GM10266 (cell line): Measurements from ENCODE around the gene LUZP2.

Source experiments
- DNase-seq: peaks from one replicate; pipeline ENCODE4 v3.0.0; 2012; ENCODE audit errors: extremely low spot score
- TF ChIP-seq, protein P1 (sequence below): IDR thresholded peaks from 2 replicates; pipeline ENCODE4 v1.5.1; 2012; ENCODE audit warnings: mild to moderate bottlenecking, low read depth; ENCODE audit not compliant: control insufficient read depth, insufficient read depth; ENCODE audit errors: missing control alignments

The LUZP2 gene

GRCh38 chr11:24560324-24560723 lies 63.5 kb downstream of the LUZP2 start:
- TF ChIP-seq, protein P1, sequence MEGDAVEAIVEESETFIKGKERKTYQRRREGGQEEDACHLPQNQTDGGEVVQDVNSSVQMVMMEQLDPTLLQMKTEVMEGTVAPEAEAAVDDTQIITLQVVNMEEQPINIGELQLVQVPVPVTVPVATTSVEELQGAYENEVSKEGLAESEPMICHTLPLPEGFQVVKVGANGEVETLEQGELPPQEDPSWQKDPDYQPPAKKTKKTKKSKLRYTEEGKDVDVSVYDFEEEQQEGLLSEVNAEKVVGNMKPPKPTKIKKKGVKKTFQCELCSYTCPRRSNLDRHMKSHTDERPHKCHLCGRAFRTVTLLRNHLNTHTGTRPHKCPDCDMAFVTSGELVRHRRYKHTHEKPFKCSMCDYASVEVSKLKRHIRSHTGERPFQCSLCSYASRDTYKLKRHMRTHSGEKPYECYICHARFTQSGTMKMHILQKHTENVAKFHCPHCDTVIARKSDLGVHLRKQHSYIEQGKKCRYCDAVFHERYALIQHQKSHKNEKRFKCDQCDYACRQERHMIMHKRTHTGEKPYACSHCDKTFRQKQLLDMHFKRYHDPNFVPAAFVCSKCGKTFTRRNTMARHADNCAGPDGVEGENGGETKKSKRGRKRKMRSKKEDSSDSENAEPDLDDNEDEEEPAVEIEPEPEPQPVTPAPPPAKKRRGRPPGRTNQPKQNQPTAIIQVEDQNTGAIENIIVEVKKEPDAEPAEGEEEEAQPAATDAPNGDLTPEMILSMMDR = no peak
- DNase-seq = no peak

DNA sequence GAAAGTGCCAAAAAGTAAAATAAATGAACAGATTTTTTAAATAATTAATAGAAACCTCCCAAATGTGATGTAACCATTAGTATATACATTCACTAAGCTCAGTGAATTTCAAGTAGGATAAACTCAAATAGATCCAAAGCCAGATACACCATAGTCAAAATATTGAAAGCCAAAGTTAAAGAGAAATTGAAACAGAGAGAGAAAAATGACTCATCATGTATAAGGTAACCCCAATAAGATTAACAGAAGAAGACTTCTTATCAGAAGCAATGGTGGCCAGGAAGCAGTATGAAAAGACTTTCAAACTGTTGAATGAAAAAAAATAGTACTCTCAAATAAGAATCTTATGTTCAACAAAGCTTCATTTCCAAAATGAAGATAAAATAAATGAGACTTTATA lies 70.5 kb downstream of the LUZP2 start:
- DNase-seq = no peak
- TF ChIP-seq, protein P1 = no peak

- TF ChIP-seq, protein P1 = no peak
- DNase-seq = no peak
These were observed 75.5 kb downstream of the LUZP2 start for GRCh38 chr11:24572376-24572775.

DNA sequence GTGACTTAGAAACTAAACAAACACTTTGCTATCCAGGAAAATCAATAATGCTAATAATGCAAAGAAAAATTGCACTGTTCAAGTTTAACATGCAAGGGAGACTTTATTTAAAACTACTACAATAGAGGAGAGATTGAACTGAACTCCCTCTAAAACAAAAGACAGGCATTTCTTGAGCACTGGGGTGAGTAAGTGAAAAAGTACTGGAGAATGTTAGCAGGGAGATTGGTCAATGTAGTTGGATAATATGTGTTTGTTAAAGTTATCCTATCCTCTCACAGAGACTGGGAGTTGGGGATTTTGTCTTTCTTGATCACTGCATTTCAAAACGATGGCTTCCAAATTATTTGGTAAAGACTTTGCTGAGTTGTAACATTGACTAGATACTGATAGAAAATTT lies 77.6 kb downstream of the LUZP2 start:
- no peak for DNase-seq
- TF ChIP-seq, protein P1 = no peak

GRCh38 chr11:24575392-24575791 lies 78.5 kb downstream of the LUZP2 start:
- TF ChIP-seq, protein P1 = no peak
- DNase-seq = no peak

DNA sequence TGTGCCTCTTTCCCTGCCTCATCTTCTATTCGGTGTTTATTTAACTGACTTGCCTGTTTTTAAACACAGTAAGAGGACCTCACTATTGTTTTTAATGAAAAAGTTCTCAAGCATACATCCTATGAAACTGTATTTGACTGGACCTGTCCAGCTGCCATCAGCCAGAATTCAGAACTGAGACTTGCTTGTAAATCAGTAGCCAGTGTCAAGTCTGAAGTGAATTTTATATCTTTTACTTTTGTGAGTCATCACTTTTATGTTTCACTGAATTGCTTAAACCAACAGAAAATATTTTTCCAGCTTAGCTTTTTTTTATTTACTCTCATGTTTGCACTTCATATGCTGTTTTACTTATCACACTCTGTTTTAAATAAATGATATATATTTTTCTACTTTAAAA lies 88.3 kb downstream of the LUZP2 start:
- TF ChIP-seq, protein P1 = no peak
- DNase-seq = no peak

DNA sequence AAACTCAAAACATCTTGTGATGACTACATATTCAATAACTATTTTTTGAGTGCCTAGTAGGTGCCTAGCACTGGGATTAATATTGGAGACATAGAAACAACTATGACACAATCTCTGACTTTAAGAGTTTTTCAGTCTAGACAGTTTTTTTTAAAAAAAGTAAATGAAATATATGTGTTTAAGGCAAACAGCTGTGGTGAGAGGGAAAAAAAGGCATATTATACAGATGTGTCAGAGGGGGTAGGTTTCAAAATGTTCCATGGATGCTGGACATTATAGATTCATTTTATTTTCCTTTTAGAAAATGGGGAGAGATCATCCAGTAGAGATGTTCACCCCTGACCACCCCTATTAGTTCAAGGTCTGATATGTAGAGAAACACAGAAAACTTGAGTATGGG lies 90.8 kb downstream of the LUZP2 start:
- no peak for DNase-seq
- TF ChIP-seq, protein P1 = no peak
